Measurements from ENCODE around the gene BAX.

DNA sequence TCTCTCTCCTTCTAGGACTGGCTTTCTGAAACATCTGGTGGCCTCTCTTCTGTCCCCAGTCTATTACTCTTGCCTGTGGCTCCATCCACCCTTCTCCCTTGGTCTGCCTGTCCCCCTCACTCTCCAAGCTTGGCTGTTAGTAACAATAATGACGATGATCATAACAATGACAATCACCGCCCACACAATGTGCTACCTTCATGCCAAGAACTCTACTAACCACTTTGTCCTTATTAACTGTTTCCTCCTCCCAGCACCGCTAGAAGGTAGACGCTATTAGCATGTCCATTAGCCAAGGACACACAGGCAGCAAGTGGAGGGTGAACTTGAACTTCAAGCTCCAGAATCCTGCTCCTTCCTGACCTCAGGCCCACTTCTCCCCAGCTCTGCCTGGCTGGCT lies 35.7 kb downstream of the BAX start:
- TF ChIP-seq, protein P1, sequence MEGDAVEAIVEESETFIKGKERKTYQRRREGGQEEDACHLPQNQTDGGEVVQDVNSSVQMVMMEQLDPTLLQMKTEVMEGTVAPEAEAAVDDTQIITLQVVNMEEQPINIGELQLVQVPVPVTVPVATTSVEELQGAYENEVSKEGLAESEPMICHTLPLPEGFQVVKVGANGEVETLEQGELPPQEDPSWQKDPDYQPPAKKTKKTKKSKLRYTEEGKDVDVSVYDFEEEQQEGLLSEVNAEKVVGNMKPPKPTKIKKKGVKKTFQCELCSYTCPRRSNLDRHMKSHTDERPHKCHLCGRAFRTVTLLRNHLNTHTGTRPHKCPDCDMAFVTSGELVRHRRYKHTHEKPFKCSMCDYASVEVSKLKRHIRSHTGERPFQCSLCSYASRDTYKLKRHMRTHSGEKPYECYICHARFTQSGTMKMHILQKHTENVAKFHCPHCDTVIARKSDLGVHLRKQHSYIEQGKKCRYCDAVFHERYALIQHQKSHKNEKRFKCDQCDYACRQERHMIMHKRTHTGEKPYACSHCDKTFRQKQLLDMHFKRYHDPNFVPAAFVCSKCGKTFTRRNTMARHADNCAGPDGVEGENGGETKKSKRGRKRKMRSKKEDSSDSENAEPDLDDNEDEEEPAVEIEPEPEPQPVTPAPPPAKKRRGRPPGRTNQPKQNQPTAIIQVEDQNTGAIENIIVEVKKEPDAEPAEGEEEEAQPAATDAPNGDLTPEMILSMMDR (IDR thresholded peaks at IDR 0.05; ENCODE audit: insufficient read depth, low read depth, low read length): no peak
- no peak for TF ChIP-seq EZH2 (IDR thresholded peaks at IDR 0.05; ENCODE audit: insufficient read depth, low read length)

All from astrocyte (in vitro differentiated cells and primary cell).